IMR-90 (cell line): ENCODE data around the gene SLC22A12. TPM values are rescaled to one million over a fixed set of nuclear protein-coding genes. Genes with fewer than 3 reads are reported as not detected.

Experiments used
- ELK1 ChIP-seq: fragments of 150-350 bp; IDR thresholded peaks from 2 replicates; pipeline ENCODE4 v1.6.1; 2016; ENCODE audit warnings: low read depth, mild to moderate bottlenecking, low read length, moderate library complexity, borderline replicate concordance
- polyA plus RNA-seq, 3 experiments: library from polyadenylated mRNA; depleted of rRNA; stranded (reverse); fragments of >200 nt; gene quantifications; 2 replicates each; pipeline ENCODE4 v1.2.3, GENCODE V29; 2012; ENCODE audit warnings: low replicate concordance in 1 of 3
- total RNA-seq: library from RNA; depleted of rRNA; stranded (reverse); fragments of >200 nt; gene quantifications from 2 replicates; pipeline ENCODE4 v1.2.3, GENCODE V29; 2012

The SLC22A12 gene
- total and polyA plus RNA-seq, 2 of the 4 experiments (the other 2 are of a cell fraction), result not detected

- TF ChIP-seq ELK1, result no peak
Observed at GRCh38 chr11:64566042-64566914, 24.7 kb upstream of the SLC22A12 start (continued).
